SU-DHL-6 (cell line): ENCODE results near the gene LDLRAD1.

Experiments
- EZH2phosphoT487 ChIP-seq: fragments of 200-600 bp; sonication (generic), shearing (Covaris generic); conservative IDR thresholded peaks from 2 replicates; pipeline ENCODE4 v1.6.1; 2018; ENCODE audit warnings: mild to moderate bottlenecking, antibody characterized with exemption, low read length, moderate library complexity, mixed read lengths
- TF ChIP-seq, protein P1 (sequence below): fragments of 200-600 bp; sonication (generic); IDR thresholded peaks from one replicate; pipeline ENCODE4 v1.5.1; 2017; ENCODE audit warnings: antibody characterized with exemption, mild to moderate bottlenecking, low read length, moderate library complexity; ENCODE audit not compliant: insufficient read depth, poor library complexity, severe bottlenecking

DNA sequence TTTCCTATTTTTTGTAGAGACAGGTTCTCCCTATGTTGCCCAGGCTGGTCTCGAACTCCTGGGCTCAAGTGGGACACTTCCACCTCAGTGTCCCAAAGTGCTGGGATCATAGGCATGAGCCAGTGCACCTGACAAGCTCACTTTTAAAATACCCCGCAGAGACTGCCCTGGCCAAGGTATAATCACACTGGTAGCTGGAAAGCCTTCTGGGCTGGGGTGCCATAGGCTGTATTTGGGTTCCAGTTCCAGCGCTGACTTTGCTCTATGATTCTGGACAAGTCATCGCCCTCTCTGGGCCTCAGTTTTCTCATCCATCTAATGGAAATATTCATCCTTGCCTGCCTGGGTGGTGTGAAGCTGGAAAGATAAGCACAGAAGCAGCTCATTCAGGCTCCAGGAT is 10.4 kb downstream of the LDLRAD1 start:
- TF ChIP-seq, protein P1, sequence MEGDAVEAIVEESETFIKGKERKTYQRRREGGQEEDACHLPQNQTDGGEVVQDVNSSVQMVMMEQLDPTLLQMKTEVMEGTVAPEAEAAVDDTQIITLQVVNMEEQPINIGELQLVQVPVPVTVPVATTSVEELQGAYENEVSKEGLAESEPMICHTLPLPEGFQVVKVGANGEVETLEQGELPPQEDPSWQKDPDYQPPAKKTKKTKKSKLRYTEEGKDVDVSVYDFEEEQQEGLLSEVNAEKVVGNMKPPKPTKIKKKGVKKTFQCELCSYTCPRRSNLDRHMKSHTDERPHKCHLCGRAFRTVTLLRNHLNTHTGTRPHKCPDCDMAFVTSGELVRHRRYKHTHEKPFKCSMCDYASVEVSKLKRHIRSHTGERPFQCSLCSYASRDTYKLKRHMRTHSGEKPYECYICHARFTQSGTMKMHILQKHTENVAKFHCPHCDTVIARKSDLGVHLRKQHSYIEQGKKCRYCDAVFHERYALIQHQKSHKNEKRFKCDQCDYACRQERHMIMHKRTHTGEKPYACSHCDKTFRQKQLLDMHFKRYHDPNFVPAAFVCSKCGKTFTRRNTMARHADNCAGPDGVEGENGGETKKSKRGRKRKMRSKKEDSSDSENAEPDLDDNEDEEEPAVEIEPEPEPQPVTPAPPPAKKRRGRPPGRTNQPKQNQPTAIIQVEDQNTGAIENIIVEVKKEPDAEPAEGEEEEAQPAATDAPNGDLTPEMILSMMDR, result no peak
- no peak for TF ChIP-seq EZH2phosphoT487
